Hepatocyte (in vitro differentiated cells): ENCODE data around the gene DSCAM. TPM values are rescaled to one million over a fixed set of nuclear protein-coding genes. Genes with fewer than 3 reads are reported as not detected.
"Not testable (repeated sequence)": the region's sequence is repeated elsewhere in the genome, so short reads cannot be mapped to it uniquely, and the experiment has no call there.

Experiments used
- DNase-seq: peaks from one replicate; pipeline ENCODE4 v3.0.0-alpha.2; 2016; ENCODE audit warnings: low spot score
- H2AFZ ChIP-seq: fragments of 200-600 bp; sonication (generic); 2 replicates; pipeline ENCODE4 v1.6.0; 2016; ENCODE audit warnings: antibody characterized with exemption, mild to moderate bottlenecking
- H3K27ac ChIP-seq: fragments of 200-600 bp; sonication (generic); 2 replicates; pipeline ENCODE4 v1.5.1; 2016; ENCODE audit warnings: mild to moderate bottlenecking
- H3K27me3 ChIP-seq: fragments of 200-600 bp; sonication (generic); 2 replicates; pipeline ENCODE4 v1.6.1; 2016
- H3K36me3 ChIP-seq: fragments of 200-600 bp; sonication (generic); replicated peaks from 2 replicates; pipeline ENCODE4 v1.5.1; 2016; ENCODE audit warnings: low read depth; ENCODE audit not compliant: insufficient read depth
- H3K4me1 ChIP-seq: fragments of 200-600 bp; sonication (generic); 2 replicates; pipeline ENCODE4 v1.5.1; 2016; ENCODE audit warnings: mild to moderate bottlenecking, moderate library complexity; ENCODE audit not compliant: insufficient read depth
- H3K4me2 ChIP-seq: fragments of 200-600 bp; sonication (generic); 2 replicates; pipeline ENCODE4 v1.6.0; 2016
- H3K4me3 ChIP-seq: fragments of 200-600 bp; sonication (generic); 2 replicates; pipeline ENCODE4 v1.5.1; 2016; ENCODE audit warnings: mild to moderate bottlenecking
- H3K79me2 ChIP-seq: fragments of 200-600 bp; sonication (generic); 2 replicates; pipeline ENCODE4 v1.6.0; 2017; ENCODE audit warnings: mild to moderate bottlenecking
- H3K9me2 ChIP-seq: fragments of 200-600 bp; sonication (generic); replicated peaks from 2 replicates; pipeline ENCODE4 v1.6.0; 2017; ENCODE audit warnings: mild to moderate bottlenecking; ENCODE audit not compliant: insufficient read depth
- H3K9me3 ChIP-seq: fragments of 200-600 bp; sonication (generic); 2 replicates; pipeline ENCODE4 v1.5.1; 2016; ENCODE audit warnings: low read depth, mild to moderate bottlenecking
- H4K20me1 ChIP-seq: fragments of 200-600 bp; sonication (generic); 2 replicates; pipeline ENCODE4 v1.6.0; 2016; ENCODE audit warnings: mild to moderate bottlenecking; ENCODE audit not compliant: insufficient read depth, poor library complexity, severe bottlenecking
- CTCF ChIP-seq: fragments of 200-600 bp; sonication (generic); IDR thresholded peaks from 2 replicates; pipeline ENCODE4 v1.5.1; 2016; ENCODE audit warnings: antibody characterized with exemption, mild to moderate bottlenecking; ENCODE audit not compliant: poor library complexity
- EZH2 ChIP-seq: fragments of 200-600 bp; sonication (generic); IDR thresholded peaks from 2 replicates; pipeline ENCODE4 v1.6.1; 2016; ENCODE audit warnings: antibody characterized with exemption, mild to moderate bottlenecking, borderline replicate concordance
- EZH2phosphoT487 ChIP-seq: fragments of 200-600 bp; sonication (generic); IDR thresholded peaks from one replicate; pipeline ENCODE4 v1.6.1; 2018; ENCODE audit warnings: antibody characterized with exemption, mild to moderate bottlenecking, low read depth, moderate library complexity; ENCODE audit not compliant: unreplicated experiment, severe bottlenecking
- WGBS: methylation state at CpG from one replicate; pipeline ENCODE4 v1.1.6; 2016; ENCODE audit warnings: low lambda C conversion rate; ENCODE audit errors: missing lambda C conversion rate; 5-methylcytosine and 5-hydroxymethylcytosine counted together
- polyA plus RNA-seq: library from polyadenylated mRNA; unstranded; fragments of >200 nt; fragmentation: Nextera tagmentation; extraction: Ambion mirVana; gene quantifications from 2 replicates; pipeline ENCODE4 v1.2.1, GENCODE V29; 2016
- total RNA-seq: library from RNA; depleted of rRNA; stranded (reverse); fragments of >200 nt; gene quantifications from 2 replicates; pipeline ENCODE4 v1.2.3, GENCODE V29; 2014

DSCAM gene
- total RNA-seq (0.33 TPM in 1 of 2 replicates, not detected in the other), polyA plus RNA-seq (0.33 TPM in 1 of 2 replicates, not detected in the other)

GRCh38 chr21:40846587-40847411, at the start of gene DSCAM:
Gene DSCAM (minus strand): TSS chr21:40847158. CDS start chr21:40846661, 497 bp downstream.
- Histone ChIP-seq H3K27ac (no peak within 1 kb of the TSS), H3K36me3 (no peaks in the 10 kb centered on the region), H3K9me2 (no peaks in the 10 kb centered on the region), H3K4me1 (peaks cover 3% of the 10 kb centered on the region), H3K79me2 (no peaks in the 10 kb centered on the region), H3K4me3 (peak within 1 kb of the TSS; percentile 23), H3K9me3 (no peaks in the 10 kb centered on the region), H3K27me3 (peaks cover 40% of the 10 kb centered on the region), H4K20me1 (no peaks in the 10 kb centered on the region), H2AFZ (no peak within 1 kb of the TSS), H3K4me2 (peak within 1 kb of the TSS; percentile 94)
- WGBS: 6% methylated on average over 38 of the region's 94 CpGs
- DNase-seq: peak; percentile 42
- TF ChIP-seq EZH2phosphoT487: no peak

GRCh38 chr21:40895697-40896096, 48.7 kb upstream of the DSCAM start:
- not testable (repeated sequence) for H3K36me3 ChIP-seq, H3K4me3 ChIP-seq, H3K9me3 ChIP-seq, H3K79me2 ChIP-seq, H3K27me3 ChIP-seq, H4K20me1 ChIP-seq, DNase-seq, H3K9me2 ChIP-seq, H3K4me2 ChIP-seq, H3K27ac ChIP-seq, H2AFZ ChIP-seq, H3K4me1 ChIP-seq
- 89% methylated on average over 3 of the region's 3 CpGs for WGBS

GRCh38 chr21:40886931-40887330, 40.0 kb upstream of the DSCAM start:
- no peaks in the 10 kb centered on the region for H3K4me1 ChIP-seq
- H3K9me2 ChIP-seq: no peaks in the 10 kb centered on the region
- H4K20me1 ChIP-seq: no peaks in the 10 kb centered on the region
- H3K79me2 ChIP-seq: no peaks in the 10 kb centered on the region
- no peak for DNase-seq
- no peaks in the 10 kb centered on the region for H3K36me3 ChIP-seq
- H3K27ac ChIP-seq: no peak overlapping the region
- no peaks in the 10 kb centered on the region for H3K27me3 ChIP-seq
- TF ChIP-seq EZH2 (no peak), EZH2phosphoT487 (no peak), CTCF (no peak)
- H3K9me3 ChIP-seq: no peaks in the 10 kb centered on the region
- H3K4me3 ChIP-seq: no peak overlapping the region
- no peak overlapping the region for H3K4me2 ChIP-seq
- H2AFZ ChIP-seq: no peak overlapping the region
- WGBS: 58% methylated on average over 4 of the region's 4 CpGs

- no peaks in the 10 kb centered on the region for H3K27me3 ChIP-seq
- H3K27ac ChIP-seq: no peak overlapping the region
- 72% methylated on average over 3 of the region's 3 CpGs for WGBS
- no peak overlapping the region for H3K4me3 ChIP-seq
- no peaks in the 10 kb centered on the region for H4K20me1 ChIP-seq
- H2AFZ ChIP-seq: no peak overlapping the region
- H3K4me2 ChIP-seq: no peak overlapping the region
- TF ChIP-seq CTCF: no peak
- TF ChIP-seq EZH2phosphoT487: no peak
- TF ChIP-seq EZH2: no peak
- H3K9me2 ChIP-seq: no peaks in the 10 kb centered on the region
- no peaks in the 10 kb centered on the region for H3K4me1 ChIP-seq
- H3K36me3 ChIP-seq: no peaks in the 10 kb centered on the region
- no peaks in the 10 kb centered on the region for H3K9me3 ChIP-seq
- H3K79me2 ChIP-seq: no peaks in the 10 kb centered on the region
- DNase-seq: no peak
Measured at GRCh38 chr21:40886006-40886405, 39.0 kb upstream of the DSCAM start.
